H9 (cell line): Measurements from ENCODE around the gene DDOST. TPM values are rescaled to one million over a fixed set of nuclear protein-coding genes. Genes with fewer than 3 reads are reported as not detected.

Experiments
- DNase-seq: peaks from one replicate; pipeline ENCODE4 v3.0.0-alpha.2; 2017
- H2AFZ ChIP-seq: one replicate; pipeline ENCODE4 v1.6.1; 2013; ENCODE audit warnings: mild to moderate bottlenecking, low read length, control low read depth, moderate library complexity
- H2AK5ac ChIP-seq: 2 replicates; pipeline ENCODE4 v1.6.1; 2013; ENCODE audit warnings: low read length, control low read depth, mixed read lengths; ENCODE audit not compliant: insufficient read length
- H2BK120ac ChIP-seq: one replicate; pipeline ENCODE4 v1.6.1; 2013; ENCODE audit warnings: low read depth, mild to moderate bottlenecking, low read length, control low read depth, inconsistent platforms; ENCODE audit not compliant: poor library complexity, severe bottlenecking
- H2BK12ac ChIP-seq: 2 replicates; pipeline ENCODE4 v1.6.1; 2013; ENCODE audit warnings: low read length, control low read depth, mixed read lengths, low read depth; ENCODE audit not compliant: insufficient read length
- H2BK15ac ChIP-seq: 2 replicates; pipeline ENCODE4 v1.6.1; 2013; ENCODE audit warnings: low read depth, low read length, control low read depth
- H2BK20ac ChIP-seq: one replicate; pipeline ENCODE4 v1.6.1; 2013; ENCODE audit warnings: low read depth, mild to moderate bottlenecking, low read length, control low read depth, inconsistent platforms; ENCODE audit not compliant: poor library complexity, severe bottlenecking
- H2BK5ac ChIP-seq: 2 replicates; pipeline ENCODE4 v1.6.1; 2013; ENCODE audit warnings: low read length, control low read depth, mixed read lengths; ENCODE audit not compliant: insufficient read length
- H3K14ac ChIP-seq: 2 replicates; pipeline ENCODE4 v1.6.1; 2013; ENCODE audit warnings: low read length, control low read depth; ENCODE audit not compliant: insufficient read depth
- H3K18ac ChIP-seq: 2 replicates; pipeline ENCODE4 v1.6.1; 2013; ENCODE audit warnings: low read depth, mild to moderate bottlenecking, mixed read lengths, low read length, control low read depth; ENCODE audit not compliant: insufficient read length
- H3K23ac ChIP-seq: 2 replicates; pipeline ENCODE4 v1.6.1; 2013; ENCODE audit warnings: low read length, control low read depth, mixed read lengths, low read depth; ENCODE audit not compliant: insufficient read length
- H3K23me2 ChIP-seq: 2 replicates; pipeline ENCODE4 v1.6.1; 2013; ENCODE audit warnings: low read depth, mild to moderate bottlenecking, mixed read lengths, low read length, control low read depth; ENCODE audit not compliant: insufficient read length, poor library complexity, severe bottlenecking
- H3K27ac ChIP-seq: 2 replicates; pipeline ENCODE4 v1.5.1; 2013; ENCODE audit warnings: low read length, control low read depth, mixed read lengths, low read depth; ENCODE audit not compliant: insufficient read length
- H3K27me3 ChIP-seq: 2 replicates; pipeline ENCODE4 v1.6.1; 2013; ENCODE audit warnings: low read length, control low read depth, inconsistent platforms; ENCODE audit not compliant: insufficient read depth
- H3K4ac ChIP-seq: 2 replicates; pipeline ENCODE4 v1.6.1; 2013; ENCODE audit warnings: low read depth, mild to moderate bottlenecking, control low read depth, inconsistent platforms, low read length, moderate library complexity
- H3K4me1 ChIP-seq: 2 replicates; pipeline ENCODE4 v1.6.1; 2013; ENCODE audit warnings: low read length, control low read depth, inconsistent platforms; ENCODE audit not compliant: insufficient read depth
- H3K4me2 ChIP-seq: 2 replicates; pipeline ENCODE4 v1.6.1; 2013; ENCODE audit warnings: low read length, control low read depth, mixed read lengths; ENCODE audit not compliant: insufficient read length, insufficient read depth
- H3K56ac ChIP-seq: 2 replicates; pipeline ENCODE4 v1.6.1; 2013; ENCODE audit warnings: low read depth, mild to moderate bottlenecking, mixed read lengths, low read length, control low read depth; ENCODE audit not compliant: insufficient read length
- H3K79me1 ChIP-seq: 2 replicates; pipeline ENCODE4 v1.6.1; 2013; ENCODE audit warnings: low read depth, mild to moderate bottlenecking, moderate library complexity, low read length, control low read depth, inconsistent platforms; ENCODE audit not compliant: insufficient read depth, poor library complexity, severe bottlenecking
- H3K79me2 ChIP-seq: 2 replicates; pipeline ENCODE4 v1.6.1; 2013; ENCODE audit warnings: low read length, control low read depth, inconsistent platforms; ENCODE audit not compliant: insufficient read depth
- H3K9ac ChIP-seq: 2 replicates; pipeline ENCODE4 v1.6.1; 2013; ENCODE audit warnings: low read length, control low read depth, mixed read lengths; ENCODE audit not compliant: insufficient read length; ENCODE audit errors: extremely low read depth
- H3K9me3 ChIP-seq: one replicate; pipeline ENCODE4 v1.6.1; 2013; ENCODE audit warnings: low read depth, low read length, inconsistent platforms; ENCODE audit not compliant: control insufficient read depth
- H3T11ph ChIP-seq: one replicate; pipeline ENCODE4 v1.6.1; 2013; ENCODE audit warnings: mild to moderate bottlenecking, low read length, control low read depth, inconsistent platforms
- H4K20me1 ChIP-seq: one replicate; pipeline ENCODE4 v1.6.1; 2013; ENCODE audit not compliant: control insufficient read depth, insufficient read length, insufficient read depth
- H4K5ac ChIP-seq: 2 replicates; pipeline ENCODE4 v1.6.1; 2013; ENCODE audit warnings: low read depth, mild to moderate bottlenecking, mixed read lengths, low read length, control low read depth; ENCODE audit not compliant: insufficient read length
- H4K8ac ChIP-seq: replicated peaks from 2 replicates; pipeline ENCODE4 v1.6.1; 2013; ENCODE audit warnings: low read length, control low read depth, mixed read lengths, low read depth; ENCODE audit not compliant: insufficient read length
- H4K91ac ChIP-seq: 2 replicates; pipeline ENCODE4 v1.6.1; 2013; ENCODE audit warnings: low read depth, mild to moderate bottlenecking, moderate library complexity, mixed read lengths, low read length, control low read depth; ENCODE audit not compliant: insufficient read length
- H3K27ac Mint-ChIP-seq, 3 experiments: 2 replicates in 2 of 3; 3 replicates in 1 of 3; pipeline ENCODE4 v1.8.0; 2020 to 2021; ENCODE audit warnings: mixed read lengths in 3 of 3, mild to moderate bottlenecking in 1 of 3, moderate library complexity in 1 of 3
- H3K27me3 Mint-ChIP-seq: 2 replicates; pipeline ENCODE4 v1.8.0; 2021; ENCODE audit warnings: low read depth, mild to moderate bottlenecking, moderate library complexity, mixed read lengths
- H3K36me3 Mint-ChIP-seq, 3 experiments: 2 replicates in 2 of 3; 3 replicates in 1 of 3; pipeline ENCODE4 v1.8.0; 2020 to 2021; ENCODE audit warnings: low read depth in 3 of 3, mixed read lengths in 3 of 3; ENCODE audit not compliant: insufficient read depth in 1 of 3
- H3K4me1 Mint-ChIP-seq, 2 experiments: 2 replicates each; pipeline ENCODE4 v1.8.0; 2020; ENCODE audit warnings: mixed read lengths in 2 of 2
- H3K4me3 Mint-ChIP-seq, 2 experiments: 2 replicates in 1 of 2; 3 replicates in 1 of 2; pipeline ENCODE4 v1.8.0; 2020 to 2021; ENCODE audit warnings: mild to moderate bottlenecking in 2 of 2, mixed read lengths in 2 of 2, moderate library complexity in 1 of 2
- H3K9me3 Mint-ChIP-seq, 2 experiments: 2 replicates in 1 of 2; 3 replicates in 1 of 2; pipeline ENCODE4 v1.8.0; 2020; ENCODE audit warnings: mild to moderate bottlenecking in 2 of 2, mixed read lengths in 2 of 2, moderate library complexity in 1 of 2
- WGBS: extraction: QIAGEN DNeasy Blood & Tissue Kit; methylation state at CpG from one replicate; pipeline ENCODE4 v1.1.7; 2013; ENCODE audit warnings: missing lambda C conversion rate, low lambda C conversion rate, mixed read lengths; ENCODE audit not compliant: insufficient read length; ENCODE audit errors: extremely low coverage; 5-methylcytosine and 5-hydroxymethylcytosine counted together
- total RNA-seq: library from RNA; stranded (reverse); gene quantifications from 2 replicates; pipeline ENCODE4 v1.2.1, GENCODE V29; 2021
- TF ChIP-seq, protein P1 (sequence below): fragments of 200-600 bp; sonication (generic); conservative IDR thresholded peaks from 3 replicates; pipeline ENCODE4 v1.8.0; 2021; ENCODE audit warnings: antibody characterized with exemption, mild to moderate bottlenecking

The DDOST gene
- total RNA-seq, 1 experiment from 2014 or later, result 255 TPM

DNA sequence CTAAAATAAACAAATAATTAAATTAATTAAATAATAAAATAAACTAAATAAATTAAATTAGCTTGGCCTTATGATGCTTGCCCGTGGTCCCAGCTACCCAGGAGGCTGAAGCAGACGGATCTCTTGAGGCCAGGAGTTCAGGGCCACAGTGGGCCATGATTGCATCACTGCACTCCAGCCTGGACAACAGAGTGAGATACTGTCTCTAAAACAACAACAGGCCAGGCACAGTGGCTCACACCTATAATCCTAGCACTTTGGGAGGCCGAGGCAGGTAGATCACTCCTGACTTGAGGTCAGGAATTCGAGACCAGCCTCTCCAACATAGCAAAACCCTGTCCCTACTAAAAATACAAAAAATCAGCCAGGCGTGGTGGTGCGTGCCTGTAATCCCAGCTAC lies 40.2 kb downstream of the DDOST start:
- TF ChIP-seq, protein P1, sequence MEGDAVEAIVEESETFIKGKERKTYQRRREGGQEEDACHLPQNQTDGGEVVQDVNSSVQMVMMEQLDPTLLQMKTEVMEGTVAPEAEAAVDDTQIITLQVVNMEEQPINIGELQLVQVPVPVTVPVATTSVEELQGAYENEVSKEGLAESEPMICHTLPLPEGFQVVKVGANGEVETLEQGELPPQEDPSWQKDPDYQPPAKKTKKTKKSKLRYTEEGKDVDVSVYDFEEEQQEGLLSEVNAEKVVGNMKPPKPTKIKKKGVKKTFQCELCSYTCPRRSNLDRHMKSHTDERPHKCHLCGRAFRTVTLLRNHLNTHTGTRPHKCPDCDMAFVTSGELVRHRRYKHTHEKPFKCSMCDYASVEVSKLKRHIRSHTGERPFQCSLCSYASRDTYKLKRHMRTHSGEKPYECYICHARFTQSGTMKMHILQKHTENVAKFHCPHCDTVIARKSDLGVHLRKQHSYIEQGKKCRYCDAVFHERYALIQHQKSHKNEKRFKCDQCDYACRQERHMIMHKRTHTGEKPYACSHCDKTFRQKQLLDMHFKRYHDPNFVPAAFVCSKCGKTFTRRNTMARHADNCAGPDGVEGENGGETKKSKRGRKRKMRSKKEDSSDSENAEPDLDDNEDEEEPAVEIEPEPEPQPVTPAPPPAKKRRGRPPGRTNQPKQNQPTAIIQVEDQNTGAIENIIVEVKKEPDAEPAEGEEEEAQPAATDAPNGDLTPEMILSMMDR, result no peak
- Mint-ChIP-seq H3K4me3 (no peak overlapping the region), H3K9me3 (no peaks in the 10 kb centered on the region; a peak in 1 of 5 replicates), H3K4me1 (peaks cover 28% of the 10 kb centered on the region in 2 experiments), H3K27ac (no peak overlapping the region), H3K36me3 (no peaks in the 10 kb centered on the region), H3K27me3 (no peaks in the 10 kb centered on the region; the same call in 1 of the 2 replicates)
- H3K9me3 ChIP-seq, result no peaks in the 10 kb centered on the region
- no peak overlapping the region for H3K23ac ChIP-seq
- no peak overlapping the region for H4K91ac ChIP-seq
- no peak for DNase-seq
- no peak overlapping the region for H3K27ac ChIP-seq
- peaks cover 6% of the 10 kb centered on the region; the same call in 1 of the 2 replicates for H3K4me1 ChIP-seq
- no peak overlapping the region for H4K5ac ChIP-seq
- no peak overlapping the region for H2BK15ac ChIP-seq
- WGBS, result no CpG with 5 or more reads among the region's 6 CpGs
- H3K23me2 ChIP-seq, result no peaks in the 10 kb centered on the region
- H3T11ph ChIP-seq, result no peak overlapping the region
- H2BK12ac ChIP-seq, result no peak overlapping the region
- H2BK120ac ChIP-seq, result no peak overlapping the region
- no peak overlapping the region for H4K8ac ChIP-seq
- H3K56ac ChIP-seq, result no peak overlapping the region
- no peak overlapping the region for H2BK5ac ChIP-seq
- H3K4me2 ChIP-seq, result no peak overlapping the region
- no peak overlapping the region for H2AK5ac ChIP-seq
- H2BK20ac ChIP-seq, result no peak overlapping the region
- H2AFZ ChIP-seq, result no peak overlapping the region
- no peaks in the 10 kb centered on the region for H3K27me3 ChIP-seq
- no peak overlapping the region for H3K14ac ChIP-seq
- no peak overlapping the region for H3K18ac ChIP-seq
- H3K79me2 ChIP-seq, result no peaks in the 10 kb centered on the region
- H3K9ac ChIP-seq, result no peak overlapping the region
- no peaks in the 10 kb centered on the region for H4K20me1 ChIP-seq
- no peaks in the 10 kb centered on the region for H3K79me1 ChIP-seq
- no peak overlapping the region for H3K4ac ChIP-seq
